Measurements from ENCODE around the gene MVB12A.

The MVB12A gene

DNA sequence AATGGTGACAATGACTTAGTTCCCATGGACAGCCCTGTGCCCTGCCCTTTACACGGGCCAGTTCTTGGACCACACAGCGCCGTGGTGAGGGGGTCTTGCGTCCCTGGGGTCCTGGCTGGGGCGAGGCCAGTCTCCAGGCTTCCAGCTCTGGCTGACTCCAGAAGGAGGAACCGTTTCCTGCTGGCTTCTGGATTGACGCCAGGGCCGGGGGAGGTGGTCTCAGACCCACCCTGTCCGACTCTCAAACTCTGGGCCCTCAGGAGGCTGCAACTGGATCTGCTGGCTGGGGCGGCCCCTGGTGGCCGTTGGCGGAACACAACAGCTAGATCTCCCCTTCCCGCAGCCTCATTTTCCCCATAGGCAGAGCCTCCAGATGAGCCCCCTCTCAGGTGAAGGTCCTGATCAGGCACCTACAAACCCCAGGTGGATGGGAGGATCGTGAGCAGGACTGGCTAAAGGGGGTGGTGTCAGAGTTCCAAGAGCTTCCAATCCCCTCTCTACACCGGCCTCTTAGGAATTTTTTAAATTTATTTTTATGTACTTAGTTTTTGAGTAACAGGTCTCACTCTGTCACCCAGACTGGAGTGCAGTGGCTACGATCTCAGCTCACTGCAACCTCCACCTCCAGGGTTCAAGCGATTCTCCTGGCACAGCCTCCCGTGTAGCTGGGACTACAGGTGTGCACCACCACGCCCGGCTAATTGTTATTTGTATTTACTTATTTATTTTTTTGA, 33.8 kb upstream of the MVB12A start:
- TF ChIP-seq, protein P1, sequence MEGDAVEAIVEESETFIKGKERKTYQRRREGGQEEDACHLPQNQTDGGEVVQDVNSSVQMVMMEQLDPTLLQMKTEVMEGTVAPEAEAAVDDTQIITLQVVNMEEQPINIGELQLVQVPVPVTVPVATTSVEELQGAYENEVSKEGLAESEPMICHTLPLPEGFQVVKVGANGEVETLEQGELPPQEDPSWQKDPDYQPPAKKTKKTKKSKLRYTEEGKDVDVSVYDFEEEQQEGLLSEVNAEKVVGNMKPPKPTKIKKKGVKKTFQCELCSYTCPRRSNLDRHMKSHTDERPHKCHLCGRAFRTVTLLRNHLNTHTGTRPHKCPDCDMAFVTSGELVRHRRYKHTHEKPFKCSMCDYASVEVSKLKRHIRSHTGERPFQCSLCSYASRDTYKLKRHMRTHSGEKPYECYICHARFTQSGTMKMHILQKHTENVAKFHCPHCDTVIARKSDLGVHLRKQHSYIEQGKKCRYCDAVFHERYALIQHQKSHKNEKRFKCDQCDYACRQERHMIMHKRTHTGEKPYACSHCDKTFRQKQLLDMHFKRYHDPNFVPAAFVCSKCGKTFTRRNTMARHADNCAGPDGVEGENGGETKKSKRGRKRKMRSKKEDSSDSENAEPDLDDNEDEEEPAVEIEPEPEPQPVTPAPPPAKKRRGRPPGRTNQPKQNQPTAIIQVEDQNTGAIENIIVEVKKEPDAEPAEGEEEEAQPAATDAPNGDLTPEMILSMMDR (IDR thresholded peaks at IDR 0.05): peak; percentile 88
- Mint-ChIP-seq H3K9me3 (peaks cover 26% of the 10 kb centered on the region), H3K4me1 (peaks cover 28% of the 10 kb centered on the region), H3K36me3 (ENCODE audit: low read depth) (peaks cover 9% of the 10 kb centered on the region), H3K27ac (no peak overlapping the region), H3K27me3 (ENCODE audit: low read depth, poor library complexity) (peaks cover 29% of the 10 kb centered on the region), H3K4me3 (no peak overlapping the region)
- peak; percentile 79 for DNase-seq

DNA sequence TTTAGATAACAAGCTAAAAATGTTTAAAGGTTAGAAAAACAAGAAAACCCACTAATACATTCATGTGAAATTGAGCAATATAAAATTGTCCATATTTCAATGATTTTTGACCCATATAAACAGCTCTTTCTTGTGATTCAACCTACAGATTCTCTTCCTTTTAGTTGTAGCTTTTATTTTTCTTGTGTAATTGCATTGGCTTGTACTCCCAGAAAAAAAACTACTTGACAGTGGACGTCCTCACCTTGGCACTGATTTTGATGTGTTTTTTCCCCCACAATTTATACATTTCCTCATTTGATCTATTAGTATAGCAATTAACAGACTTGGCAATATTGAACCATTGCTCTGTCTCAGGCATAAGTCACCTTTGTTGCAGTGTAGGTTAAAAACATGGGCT, 30.6 kb upstream of the MVB12A start:
- Mint-ChIP-seq H3K9me3 (peaks cover 23% of the 10 kb centered on the region), H3K4me3 (peak overlapping the region; percentile 34), H3K4me1 (peaks cover 24% of the 10 kb centered on the region), H3K36me3 (ENCODE audit: low read depth) (peaks cover 9% of the 10 kb centered on the region), H3K27ac (no peak overlapping the region), H3K27me3 (ENCODE audit: low read depth, poor library complexity) (peaks cover 26% of the 10 kb centered on the region)
- TF ChIP-seq, protein P1 (IDR thresholded peaks at IDR 0.05): no peak
- DNase-seq: no peak

- DNase-seq: no peak
- Mint-ChIP-seq H3K9me3 (peaks cover 23% of the 10 kb centered on the region), H3K27me3 (ENCODE audit: low read depth, poor library complexity) (peaks cover 26% of the 10 kb centered on the region), H3K4me1 (peaks cover 22% of the 10 kb centered on the region), H3K36me3 (ENCODE audit: low read depth) (peaks cover 9% of the 10 kb centered on the region), H3K4me3 (peak overlapping the region; percentile 95), H3K27ac (no peak overlapping the region)
- TF ChIP-seq, protein P1 (IDR thresholded peaks at IDR 0.05): peak; percentile 10
Measured at GRCh38 chr19:17389957-17390664, 29.7 kb upstream of the MVB12A start.

- Mint-ChIP-seq H3K27me3 (ENCODE audit: low read depth, poor library complexity) (peaks cover 26% of the 10 kb centered on the region), H3K9me3 (peaks cover 23% of the 10 kb centered on the region), H3K4me1 (peaks cover 23% of the 10 kb centered on the region), H3K36me3 (ENCODE audit: low read depth) (peaks cover 9% of the 10 kb centered on the region), H3K4me3 (peak overlapping the region; percentile 95), H3K27ac (peak overlapping the region; percentile 95)
- peak; percentile 98 for DNase-seq
- TF ChIP-seq, protein P1 (IDR thresholded peaks at IDR 0.05): peak; percentile 50
Measured at GRCh38 chr19:17390665-17391370, 29.0 kb upstream of the MVB12A start.

GRCh38 chr19:17391371-17392151, 28.3 kb upstream of the MVB12A start:
- Mint-ChIP-seq H3K27ac (peak overlapping the region; percentile 32), H3K4me3 (peak overlapping the region; percentile 80), H3K9me3 (peaks cover 23% of the 10 kb centered on the region), H3K36me3 (ENCODE audit: low read depth) (peaks cover 9% of the 10 kb centered on the region), H3K4me1 (peaks cover 23% of the 10 kb centered on the region), H3K27me3 (ENCODE audit: low read depth, poor library complexity) (peaks cover 24% of the 10 kb centered on the region)
- no peak for DNase-seq
- TF ChIP-seq, protein P1 (IDR thresholded peaks at IDR 0.05): no peak

Measured in nephron progenitor cell (in vitro differentiated cells).